Thyroid gland (tissue), 4 donors: Measurements from ENCODE around the gene HHAT.

Experiments
- POLR2A ChIP-seq, 2 donors: fragments of 450-650 bp; IDR thresholded peaks; one replicate each; pipeline ENCODE4 v1.6.1; 2017; ENCODE audit warnings: antibody characterized with exemption in 2 of 2, mild to moderate bottlenecking in 2 of 2, moderate library complexity in 1 of 2
- TF ChIP-seq, protein P1 (sequence below), 6 experiments: fragments of 200-600 bp in 3 of 6; fragments of 450-650 bp in 3 of 6; sonication (generic) in 3 of 6; IDR thresholded peaks; one replicate each; pipeline ENCODE4 v1.5.1; 2016 to 2019; ENCODE audit warnings: antibody characterized with exemption in 6 of 6, mild to moderate bottlenecking in 2 of 6, inconsistent platforms in 1 of 6, moderate library complexity in 1 of 6

DNA sequence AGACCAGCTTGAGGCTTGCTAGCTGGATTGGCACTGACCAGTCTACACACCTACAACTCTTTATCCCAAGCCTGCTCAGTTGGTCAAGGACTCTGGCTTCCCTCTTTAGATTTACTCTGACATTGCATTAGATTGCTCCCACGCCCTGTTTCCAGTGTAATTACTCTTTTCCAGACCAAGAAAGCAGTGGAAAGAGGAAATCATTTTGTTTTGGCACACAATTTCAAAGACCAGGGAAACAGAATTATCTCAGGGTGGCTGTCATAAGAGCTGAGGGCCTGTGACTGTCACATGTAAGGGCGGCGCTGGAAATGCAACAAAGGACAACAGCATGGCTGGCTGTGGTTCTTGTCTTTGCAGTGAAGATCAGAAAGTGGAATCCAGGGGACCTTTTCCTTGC lies 302.7 kb downstream of the HHAT start:
- TF ChIP-seq, protein P1, sequence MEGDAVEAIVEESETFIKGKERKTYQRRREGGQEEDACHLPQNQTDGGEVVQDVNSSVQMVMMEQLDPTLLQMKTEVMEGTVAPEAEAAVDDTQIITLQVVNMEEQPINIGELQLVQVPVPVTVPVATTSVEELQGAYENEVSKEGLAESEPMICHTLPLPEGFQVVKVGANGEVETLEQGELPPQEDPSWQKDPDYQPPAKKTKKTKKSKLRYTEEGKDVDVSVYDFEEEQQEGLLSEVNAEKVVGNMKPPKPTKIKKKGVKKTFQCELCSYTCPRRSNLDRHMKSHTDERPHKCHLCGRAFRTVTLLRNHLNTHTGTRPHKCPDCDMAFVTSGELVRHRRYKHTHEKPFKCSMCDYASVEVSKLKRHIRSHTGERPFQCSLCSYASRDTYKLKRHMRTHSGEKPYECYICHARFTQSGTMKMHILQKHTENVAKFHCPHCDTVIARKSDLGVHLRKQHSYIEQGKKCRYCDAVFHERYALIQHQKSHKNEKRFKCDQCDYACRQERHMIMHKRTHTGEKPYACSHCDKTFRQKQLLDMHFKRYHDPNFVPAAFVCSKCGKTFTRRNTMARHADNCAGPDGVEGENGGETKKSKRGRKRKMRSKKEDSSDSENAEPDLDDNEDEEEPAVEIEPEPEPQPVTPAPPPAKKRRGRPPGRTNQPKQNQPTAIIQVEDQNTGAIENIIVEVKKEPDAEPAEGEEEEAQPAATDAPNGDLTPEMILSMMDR (IDR thresholded peaks at IDR 0.05): no peak
- no peak for TF ChIP-seq POLR2A (IDR thresholded peaks at IDR 0.05)
